GM10266 (cell line): ENCODE measurements around the gene PSD2.

ENCODE experiments used
- DNase-seq: peaks from one replicate; pipeline ENCODE4 v3.0.0; 2012; ENCODE audit errors: extremely low spot score
- CTCF ChIP-seq: IDR thresholded peaks from 2 replicates; pipeline ENCODE4 v1.5.1; 2012; ENCODE audit warnings: mild to moderate bottlenecking, low read depth; ENCODE audit not compliant: control insufficient read depth, insufficient read depth; ENCODE audit errors: missing control alignments

The PSD2 gene

GRCh38 chr5:139821806-139822552 is 26.4 kb downstream of the PSD2 start:
- no peak for TF ChIP-seq CTCF
- DNase-seq: no peak

GRCh38 chr5:139822553-139823425 is 27.2 kb downstream of the PSD2 start:
- no peak for TF ChIP-seq CTCF
- DNase-seq: no peak

- TF ChIP-seq CTCF: no peak
- DNase-seq: no peak
Observed at GRCh38 chr5:139823757-139824355, 28.2 kb downstream of the PSD2 start.

GRCh38 chr5:139825690-139826089 is 30.1 kb downstream of the PSD2 start:
- no peak for DNase-seq
- TF ChIP-seq CTCF: no peak

- no peak for DNase-seq
- no peak for TF ChIP-seq CTCF
Observed at GRCh38 chr5:139828207-139828895, 32.7 kb downstream of the PSD2 start.

- TF ChIP-seq CTCF: no peak
- DNase-seq: no peak
Observed at GRCh38 chr5:139829471-139829870, 33.9 kb downstream of the PSD2 start.
